ENCODE data around the gene HS3ST3B1. TPM values are rescaled to one million over a fixed set of nuclear protein-coding genes. Genes with fewer than 3 reads are reported as not detected.

Gene HS3ST3B1
- total and polyA plus RNA-seq, 7 experiments from 2014 or later: 7.9 to 40.7 (median 12.2) TPM

DNA sequence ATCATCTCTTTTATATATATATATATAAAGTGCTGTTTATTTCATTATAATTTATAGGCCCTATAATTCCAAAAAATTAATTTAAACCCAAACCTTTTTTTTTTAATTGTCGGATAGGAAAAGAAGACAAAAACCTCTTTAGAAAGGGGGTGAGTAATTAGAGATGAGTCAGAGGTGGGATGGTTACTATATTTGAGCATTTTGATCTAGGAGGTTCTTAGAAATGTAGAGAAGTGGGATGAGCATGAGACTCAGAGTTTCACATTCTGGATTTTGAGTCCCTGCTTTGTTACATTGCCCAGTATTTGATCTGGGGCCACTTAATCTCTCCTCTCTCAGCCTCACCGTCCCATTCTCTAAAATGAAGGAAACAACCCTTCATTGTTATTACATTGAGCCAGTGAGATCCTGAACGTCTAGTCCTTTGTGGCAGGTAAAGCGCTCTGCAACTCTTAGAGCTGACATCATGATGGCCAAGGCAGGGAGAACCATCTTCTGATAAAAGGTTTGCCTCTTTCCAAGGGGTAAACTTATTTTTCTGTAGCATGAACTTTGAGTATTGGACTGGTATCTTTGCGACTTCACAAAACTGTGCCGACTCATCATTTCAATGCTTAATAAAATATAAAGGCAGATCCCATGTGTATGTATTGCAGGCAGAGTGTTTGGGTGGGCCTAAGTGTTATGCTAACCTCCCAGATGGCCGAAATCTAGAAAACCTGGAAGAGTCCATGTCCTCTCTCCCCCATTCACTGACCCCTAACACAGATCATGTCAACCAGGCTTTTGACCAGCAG lies 21.3 kb downstream of the HS3ST3B1 start:
- H3K9me3 ChIP-seq (ENCODE audit: control insufficient read depth in 2 of 3, low read length in 3 of 3): no peaks in the 10 kb centered on the region
- ChIA-PET CTCF (interaction anchor here (1.3 kb wide), 1 partner anchor 9 kb away, joined by 3 read pairs; no protein-coding TSS in a partner anchor), POLR2A (no interaction called here)
- peaks cover 0 to 3% (median 0%) of the 10 kb centered on the region in 11 donors for H3K9me3 Mint-ChIP-seq
- H3K36me3 ChIP-seq (ENCODE audit: control insufficient read depth in 2 of 3, insufficient read depth in 3 of 3, low read length in 3 of 3): no peaks in the 10 kb centered on the region
- peak overlapping the region in 5 of 9 donors; percentile 7 to 43 (median 38) for H3K27ac Mint-ChIP-seq
- H3K4me3 ChIP-seq (ENCODE audit: low read length): no peak overlapping the region
- no peaks in the 10 kb centered on the region for H3K27me3 Mint-ChIP-seq
- peak overlapping the region in 3 of 10 donors; percentile 2 to 81 (median 23) for H3K4me3 Mint-ChIP-seq
- H3K36me3 Mint-ChIP-seq: peaks cover 0 to 33% (median 16%) of the 10 kb centered on the region in 5 donors
- H3K27me3 ChIP-seq (ENCODE audit: control insufficient read depth in 2 of 2, insufficient read depth in 2 of 2, low read length in 2 of 2): no peaks in the 10 kb centered on the region
- intact Hi-C loops (cut with micrococcal nuclease): no loop called here
- no peak overlapping the region for H3K27ac ChIP-seq (ENCODE audit: low read depth, low read length)
- ATAC-seq (no peak), DNase-seq (no peak)
- H3K4me1 ChIP-seq (ENCODE audit: control insufficient read depth in 2 of 2, insufficient read depth in 2 of 2, low read length in 2 of 2): peaks cover 7 to 44% of the 10 kb centered on the region in 2 donors
- H3K4me1 Mint-ChIP-seq: peaks cover 44 to 100% (median 86%) of the 10 kb centered on the region in 7 donors

DNA sequence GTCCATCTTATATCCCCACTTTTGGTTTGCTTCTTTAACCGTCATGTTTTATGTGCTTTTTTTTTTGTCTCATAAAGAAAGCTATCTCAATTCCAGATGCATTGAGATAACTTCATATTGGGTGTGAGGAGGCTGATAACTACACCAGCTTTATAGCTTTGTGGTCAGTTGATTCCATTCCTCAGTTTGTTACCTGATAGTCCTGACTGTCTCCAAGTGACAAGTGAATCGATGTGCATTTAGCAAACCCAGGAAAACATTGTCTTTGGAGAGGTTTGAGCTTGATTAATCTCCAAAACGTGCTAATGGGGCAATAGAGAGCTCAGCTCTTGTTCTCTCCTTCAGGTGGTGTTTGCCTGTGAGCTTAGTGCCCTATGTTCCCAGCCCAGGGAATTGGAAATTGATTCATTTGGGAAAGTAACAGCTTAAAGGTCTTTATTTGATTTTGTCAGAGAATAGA lies 22.7 kb downstream of the HS3ST3B1 start:
- peaks cover 35 to 100% (median 87%) of the 10 kb centered on the region in 7 donors for H3K4me1 Mint-ChIP-seq
- intact Hi-C loops (cut with micrococcal nuclease): no loop called here
- peak overlapping the region in 1 of 10 donors; percentile 34 for H3K4me3 Mint-ChIP-seq
- no peaks in the 10 kb centered on the region for H3K36me3 ChIP-seq (ENCODE audit: control insufficient read depth in 2 of 3, insufficient read depth in 3 of 3, low read length in 3 of 3)
- ATAC-seq (no peak), DNase-seq (no peak)
- no peaks in the 10 kb centered on the region for H3K9me3 ChIP-seq (ENCODE audit: control insufficient read depth in 2 of 3, low read length in 3 of 3)
- no peak overlapping the region for H3K27ac ChIP-seq (ENCODE audit: low read depth, low read length)
- peak overlapping the region in 1 of 9 donors; percentile 42 for H3K27ac Mint-ChIP-seq
- peaks cover 0 to 3% (median 0%) of the 10 kb centered on the region in 11 donors for H3K9me3 Mint-ChIP-seq
- no peak overlapping the region for H3K4me3 ChIP-seq (ENCODE audit: low read length)
- ChIA-PET CTCF (no interaction called here), POLR2A (interaction anchor here (0.7 kb wide), 1 partner anchor 15 kb away, joined by 3 read pairs; no protein-coding TSS in a partner anchor)
- H3K4me1 ChIP-seq (ENCODE audit: control insufficient read depth in 2 of 2, insufficient read depth in 2 of 2, low read length in 2 of 2): peaks cover 7 to 35% of the 10 kb centered on the region in 2 donors
- H3K27me3 ChIP-seq (ENCODE audit: control insufficient read depth in 2 of 2, insufficient read depth in 2 of 2, low read length in 2 of 2): no peaks in the 10 kb centered on the region
- no peaks in the 10 kb centered on the region for H3K27me3 Mint-ChIP-seq
- peaks cover 0 to 43% (median 23%) of the 10 kb centered on the region in 5 donors for H3K36me3 Mint-ChIP-seq

DNA sequence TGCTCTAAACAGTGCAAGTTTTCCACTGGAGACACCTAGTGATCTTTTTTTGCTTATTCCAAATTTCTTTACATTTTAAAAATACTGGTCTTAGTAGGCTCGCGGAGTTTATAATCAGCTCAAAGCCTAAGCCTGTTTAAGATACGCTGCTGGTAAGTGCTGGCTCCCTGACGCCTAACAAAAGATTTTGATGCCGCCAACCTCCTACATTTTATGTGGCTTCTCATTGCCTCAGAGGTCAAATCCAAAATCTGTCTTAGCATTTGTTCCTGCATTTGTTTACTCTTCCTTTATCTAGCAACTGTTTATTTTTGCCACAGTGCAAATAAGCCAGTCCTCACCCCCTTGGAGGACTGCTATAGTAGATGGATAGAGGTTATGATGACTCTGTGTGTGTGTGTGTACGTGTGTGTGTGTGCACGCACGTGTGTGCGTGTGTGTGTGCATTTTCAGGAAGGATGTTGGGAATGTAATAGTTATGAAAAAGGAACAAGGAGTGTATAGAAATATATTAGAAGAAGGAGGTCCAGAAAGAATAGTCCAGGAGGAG lies 24.8 kb downstream of the HS3ST3B1 start:
- H3K36me3 ChIP-seq (ENCODE audit: control insufficient read depth in 2 of 3, insufficient read depth in 3 of 3, low read length in 3 of 3): no peaks in the 10 kb centered on the region
- peak overlapping the region in 4 of 10 donors; percentile 0 to 24 (median 6) for H3K4me3 Mint-ChIP-seq
- POLR2A ChIA-PET: no interaction called here
- H3K27ac ChIP-seq (ENCODE audit: low read depth, low read length): no peak overlapping the region
- H3K27me3 ChIP-seq (ENCODE audit: control insufficient read depth in 2 of 2, insufficient read depth in 2 of 2, low read length in 2 of 2): no peaks in the 10 kb centered on the region
- CTCF ChIA-PET: no interaction called here
- H3K4me1 ChIP-seq (ENCODE audit: control insufficient read depth in 2 of 2, insufficient read depth in 2 of 2, low read length in 2 of 2): peaks cover 7 to 45% of the 10 kb centered on the region in 2 donors
- intact Hi-C loops (cut with micrococcal nuclease): no loop called here
- H3K4me3 ChIP-seq (ENCODE audit: low read length): no peak overlapping the region
- H3K36me3 Mint-ChIP-seq: peaks cover 0 to 42% (median 17%) of the 10 kb centered on the region in 5 donors
- no peaks in the 10 kb centered on the region for H3K27me3 Mint-ChIP-seq
- no peaks in the 10 kb centered on the region for H3K9me3 ChIP-seq (ENCODE audit: control insufficient read depth in 2 of 3, low read length in 3 of 3)
- H3K27ac Mint-ChIP-seq: peak overlapping the region in 5 of 9 donors; percentile 1 to 70 (median 7)
- DNase-seq (no peak), ATAC-seq (no peak)
- H3K4me1 Mint-ChIP-seq: peaks cover 41 to 100% (median 87%) of the 10 kb centered on the region in 7 donors
- H3K9me3 Mint-ChIP-seq: peaks cover 0 to 3% (median 0%) of the 10 kb centered on the region in 11 donors

DNA sequence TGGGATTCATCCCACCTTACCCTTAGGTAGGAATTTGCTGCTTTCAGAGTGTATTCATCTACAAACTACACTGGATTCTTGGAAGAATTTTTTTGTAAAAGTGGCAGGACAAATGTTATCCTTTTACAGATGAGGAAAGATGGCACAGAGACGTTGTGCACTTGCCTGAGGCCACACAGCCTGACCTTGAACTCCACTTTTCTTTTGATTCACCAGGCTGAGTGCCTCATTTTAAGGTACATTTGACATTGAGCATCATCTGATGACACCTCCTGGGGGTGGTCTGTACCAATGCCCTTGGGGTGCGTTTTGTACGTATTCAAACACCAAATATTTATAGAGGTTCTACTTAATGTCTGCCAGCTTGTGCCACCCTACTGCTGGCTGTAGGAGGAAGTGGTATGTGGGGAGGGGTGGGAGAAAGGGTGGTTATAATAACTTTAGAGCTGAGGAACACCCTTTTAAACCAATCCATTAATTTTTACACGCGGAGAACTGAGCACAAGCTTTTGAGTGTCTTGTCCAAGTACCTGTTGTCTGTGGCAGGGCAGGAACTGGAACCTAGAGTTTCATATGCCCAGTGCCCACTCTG lies 29.1 kb downstream of the HS3ST3B1 start:
- peaks cover 61 to 100% (median 87%) of the 10 kb centered on the region in 7 donors for H3K4me1 Mint-ChIP-seq
- H3K27me3 Mint-ChIP-seq: no peaks in the 10 kb centered on the region
- Histone ChIP-seq H3K27me3 (ENCODE audit: control insufficient read depth in 2 of 2, insufficient read depth in 2 of 2, low read length in 2 of 2) (no peaks in the 10 kb centered on the region), H3K9me3 (ENCODE audit: control insufficient read depth in 2 of 3, low read length in 3 of 3) (no peaks in the 10 kb centered on the region), H3K27ac (ENCODE audit: low read depth, low read length) (no peak overlapping the region), H3K36me3 (ENCODE audit: control insufficient read depth in 2 of 3, insufficient read depth in 3 of 3, low read length in 3 of 3) (no peaks in the 10 kb centered on the region), H3K4me3 (ENCODE audit: low read length) (no peak overlapping the region), H3K4me1 (ENCODE audit: control insufficient read depth in 2 of 2, insufficient read depth in 2 of 2, low read length in 2 of 2) (peaks cover 10 to 49% of the 10 kb centered on the region in 2 donors)
- no peak for DNase-seq
- POLR2A ChIA-PET: no interaction called here
- H3K27ac Mint-ChIP-seq: peak overlapping the region in 8 of 9 donors; percentile 21 to 84 (median 70)
- peak; percentile 51 for ATAC-seq
- H3K36me3 Mint-ChIP-seq: peaks cover 0 to 29% (median 18%) of the 10 kb centered on the region in 5 donors
- intact Hi-C loops (cut with micrococcal nuclease): loop anchor here in 1 of 2 donors (2.0 kb wide), 1 partner anchor 21 kb away; no protein-coding TSS in a partner anchor
- peaks cover 0 to 3% (median 0%) of the 10 kb centered on the region in 11 donors for H3K9me3 Mint-ChIP-seq
- H3K4me3 Mint-ChIP-seq: peak overlapping the region in 9 of 10 donors; percentile 17 to 70 (median 43)
- CTCF ChIA-PET: interaction anchor here (0.5 to 0.6 kb wide), 2 partner anchors 23 to 74 kb away, joined by 3 read pairs; no protein-coding TSS in a partner anchor

DNA sequence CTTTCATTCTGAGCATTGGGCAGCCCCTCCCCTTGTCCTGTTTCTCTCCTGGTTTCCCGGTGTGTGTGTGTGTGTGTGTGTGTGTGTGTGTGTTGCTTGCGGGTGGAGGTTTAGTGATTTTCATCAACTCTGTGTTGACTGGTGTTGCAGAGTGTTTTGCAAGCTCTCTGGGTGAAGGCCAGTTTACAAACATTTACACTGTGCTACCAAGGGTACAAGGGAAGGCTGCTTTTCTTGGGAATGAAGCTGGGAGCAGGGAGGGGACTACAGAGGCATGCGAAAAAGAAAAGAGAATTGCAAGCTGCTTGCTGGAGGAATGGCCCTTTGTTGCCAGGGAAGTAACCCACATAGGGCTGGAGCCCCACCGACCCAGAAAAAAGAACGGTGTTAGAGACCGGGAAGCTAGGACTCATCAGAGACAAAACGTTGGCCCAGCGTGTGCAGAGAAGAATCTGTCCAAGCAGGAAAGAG lies 29.6 kb downstream of the HS3ST3B1 start:
- Histone ChIP-seq H3K9me3 (ENCODE audit: control insufficient read depth in 2 of 3, low read length in 3 of 3) (no peaks in the 10 kb centered on the region), H3K27me3 (ENCODE audit: control insufficient read depth in 2 of 2, insufficient read depth in 2 of 2, low read length in 2 of 2) (no peaks in the 10 kb centered on the region), H3K4me1 (ENCODE audit: control insufficient read depth in 2 of 2, insufficient read depth in 2 of 2, low read length in 2 of 2) (peaks cover 13 to 47% of the 10 kb centered on the region in 2 donors), H3K36me3 (ENCODE audit: control insufficient read depth in 2 of 3, insufficient read depth in 3 of 3, low read length in 3 of 3) (no peaks in the 10 kb centered on the region), H3K27ac (ENCODE audit: low read depth, low read length) (no peak overlapping the region), H3K4me3 (ENCODE audit: low read length) (no peak overlapping the region)
- ChIA-PET POLR2A (interaction anchor here (0.8 to 1.0 kb wide), 2 partner anchors 10 to 69 kb away, joined by 3 read pairs; no protein-coding TSS in a partner anchor), CTCF (interaction anchor here (0.5 to 1.2 kb wide), 4 partner anchors 9 to 62 kb away, joined by 3 read pairs; no protein-coding TSS in a partner anchor)
- H3K27ac Mint-ChIP-seq: peak overlapping the region in 8 of 9 donors; percentile 21 to 84 (median 69)
- H3K27me3 Mint-ChIP-seq: no peaks in the 10 kb centered on the region
- DNase-seq: no peak
- H3K36me3 Mint-ChIP-seq: peaks cover 0 to 29% (median 18%) of the 10 kb centered on the region in 5 donors
- intact Hi-C loops (cut with micrococcal nuclease): no loop called here
- peak overlapping the region in 7 of 10 donors; percentile 35 to 70 (median 52) for H3K4me3 Mint-ChIP-seq
- ATAC-seq: no peak
- H3K4me1 Mint-ChIP-seq: peaks cover 63 to 99% (median 89%) of the 10 kb centered on the region in 7 donors
- H3K9me3 Mint-ChIP-seq: peaks cover 0 to 3% (median 0%) of the 10 kb centered on the region in 11 donors
